ENCODE results near the gene CFDP1. TPM values are rescaled to one million over a fixed set of nuclear protein-coding genes. Genes with fewer than 3 reads are reported as not detected.
A peak's percentile ranks its signal among the peaks of the same experiment; 100 is the strongest.

The CFDP1 gene
- total RNA-seq, 1 donor from 2014 or later, result 59.7 TPM

DNA sequence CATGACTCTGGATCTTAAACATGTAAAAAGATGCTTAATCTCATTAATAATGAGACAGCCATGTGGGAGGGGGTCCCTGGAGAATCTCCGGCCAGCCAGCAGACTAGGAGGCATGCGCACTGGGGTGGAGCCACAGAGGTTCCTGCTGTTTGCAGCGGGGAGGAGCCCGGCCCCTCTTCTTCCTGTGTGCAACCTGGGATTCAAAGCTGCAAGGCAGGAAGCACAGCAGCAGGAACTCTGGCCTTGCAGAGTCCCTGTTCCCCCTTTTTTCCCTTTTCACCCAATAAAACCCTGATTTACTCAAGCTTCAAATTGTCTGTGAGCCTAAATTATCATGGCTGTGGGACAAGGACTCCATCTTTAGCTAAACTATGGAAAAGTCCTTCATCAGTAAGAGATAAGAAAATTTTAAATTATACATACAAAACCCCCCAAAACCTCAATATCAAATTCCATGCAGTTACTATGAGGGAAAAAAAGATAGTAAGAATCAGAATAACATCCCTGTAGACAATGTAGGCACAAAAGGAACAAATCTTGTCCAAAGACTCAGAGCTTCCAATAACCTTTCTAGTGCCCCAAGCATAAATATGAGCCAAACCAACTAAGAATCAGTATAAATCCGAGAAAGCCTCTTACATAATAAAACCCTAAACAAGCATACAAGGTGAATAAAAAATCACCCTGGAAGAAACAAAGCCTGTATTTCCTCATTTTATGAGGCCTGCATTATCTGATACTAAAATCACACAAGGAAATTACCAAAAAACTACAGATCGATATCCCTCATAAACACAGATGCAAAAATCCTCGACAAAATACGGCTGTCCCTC lies 12.1 kb downstream of the CFDP1 start:
- TF ChIP-seq, protein P1, sequence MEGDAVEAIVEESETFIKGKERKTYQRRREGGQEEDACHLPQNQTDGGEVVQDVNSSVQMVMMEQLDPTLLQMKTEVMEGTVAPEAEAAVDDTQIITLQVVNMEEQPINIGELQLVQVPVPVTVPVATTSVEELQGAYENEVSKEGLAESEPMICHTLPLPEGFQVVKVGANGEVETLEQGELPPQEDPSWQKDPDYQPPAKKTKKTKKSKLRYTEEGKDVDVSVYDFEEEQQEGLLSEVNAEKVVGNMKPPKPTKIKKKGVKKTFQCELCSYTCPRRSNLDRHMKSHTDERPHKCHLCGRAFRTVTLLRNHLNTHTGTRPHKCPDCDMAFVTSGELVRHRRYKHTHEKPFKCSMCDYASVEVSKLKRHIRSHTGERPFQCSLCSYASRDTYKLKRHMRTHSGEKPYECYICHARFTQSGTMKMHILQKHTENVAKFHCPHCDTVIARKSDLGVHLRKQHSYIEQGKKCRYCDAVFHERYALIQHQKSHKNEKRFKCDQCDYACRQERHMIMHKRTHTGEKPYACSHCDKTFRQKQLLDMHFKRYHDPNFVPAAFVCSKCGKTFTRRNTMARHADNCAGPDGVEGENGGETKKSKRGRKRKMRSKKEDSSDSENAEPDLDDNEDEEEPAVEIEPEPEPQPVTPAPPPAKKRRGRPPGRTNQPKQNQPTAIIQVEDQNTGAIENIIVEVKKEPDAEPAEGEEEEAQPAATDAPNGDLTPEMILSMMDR (IDR thresholded peaks at IDR 0.05; ENCODE audit: insufficient read depth, low read length, poor library complexity, severe bottlenecking), result no peak
- peak overlapping the region; percentile 5 for H3K4me3 ChIP-seq (ENCODE audit: low read depth, low read length)
- H3K36me3 ChIP-seq (ENCODE audit: control insufficient read depth, insufficient read depth, low read length), result no peaks in the 10 kb centered on the region
- no peaks in the 10 kb centered on the region for H3K27me3 ChIP-seq (ENCODE audit: control insufficient read depth, insufficient read depth, low read length)
- DNase-seq (ENCODE audit: low read depth), result no peak

DNA sequence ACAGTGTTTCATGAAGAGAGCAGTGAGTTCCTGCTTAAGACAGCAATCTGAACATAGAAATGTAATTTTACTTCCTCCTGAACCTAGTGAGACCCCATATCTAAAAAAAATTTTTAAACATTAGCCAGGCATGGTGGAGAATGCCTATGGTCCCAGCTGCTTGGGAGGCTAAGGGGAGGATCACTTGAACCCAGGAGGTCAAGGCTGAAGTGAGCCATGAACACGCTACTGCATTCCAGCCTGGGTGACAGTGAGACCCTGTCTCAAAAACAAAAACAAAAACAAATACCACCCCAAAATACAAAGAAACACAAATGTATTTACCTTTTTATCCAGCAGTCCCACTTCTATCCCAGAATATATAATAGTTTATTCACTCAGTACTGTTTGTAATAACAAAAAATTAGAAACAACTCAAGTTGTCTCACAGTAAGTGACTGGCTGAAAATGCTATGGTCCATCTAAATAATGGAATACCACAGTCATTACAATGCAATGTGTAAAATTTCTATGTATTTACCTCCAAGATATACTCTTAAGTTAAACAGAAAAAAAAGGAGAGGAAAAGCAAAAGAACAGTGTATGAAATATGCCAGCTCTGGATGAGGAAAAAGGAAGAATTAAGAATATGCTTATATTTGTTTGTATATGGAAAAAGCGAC lies 16.3 kb downstream of the CFDP1 start:
- Histone ChIP-seq H3K36me3 (ENCODE audit: control insufficient read depth, insufficient read depth, low read length) (peaks cover 1% of the 10 kb centered on the region), H3K4me3 (ENCODE audit: low read depth, low read length) (no peak overlapping the region), H3K27me3 (ENCODE audit: control insufficient read depth, insufficient read depth, low read length) (no peaks in the 10 kb centered on the region)
- no peak for DNase-seq (ENCODE audit: low read depth)
- TF ChIP-seq, protein P1 (IDR thresholded peaks at IDR 0.05; ENCODE audit: insufficient read depth, low read length, poor library complexity, severe bottlenecking), result no peak

DNA sequence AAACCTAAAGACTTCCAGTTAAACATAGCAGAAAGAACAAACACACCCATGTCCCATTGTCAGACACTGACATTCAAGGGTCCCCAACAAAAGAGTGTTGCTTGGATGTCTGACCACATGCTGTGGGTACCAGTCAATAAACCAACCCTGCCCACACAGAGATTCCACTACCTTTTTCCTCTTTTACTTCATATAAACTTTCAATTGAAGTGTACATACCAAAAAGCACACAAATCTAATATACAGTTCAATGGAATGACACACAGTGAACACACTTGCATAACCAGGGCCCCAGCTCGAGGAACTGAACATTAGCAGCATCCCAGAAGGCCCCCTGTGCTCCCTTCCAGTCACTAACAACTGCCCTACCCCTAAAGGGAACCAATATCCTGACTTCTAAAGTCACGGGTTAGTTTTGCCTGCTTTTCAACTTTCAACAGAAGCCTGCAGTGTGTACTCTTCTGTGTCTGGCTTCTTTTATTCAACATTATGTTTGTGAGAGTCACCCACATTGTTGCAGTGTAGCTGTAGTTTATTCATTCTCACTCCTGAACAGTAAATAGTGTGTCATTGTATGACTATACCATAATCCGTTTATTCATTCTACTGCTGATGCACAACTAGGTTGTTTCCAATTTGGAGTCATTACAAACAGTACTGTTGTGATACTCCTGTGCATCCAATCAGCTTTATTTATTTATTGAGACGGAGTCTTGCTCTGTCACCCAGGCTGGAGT lies 18.0 kb downstream of the CFDP1 start:
- Histone ChIP-seq H3K4me3 (ENCODE audit: low read depth, low read length) (no peak overlapping the region), H3K36me3 (ENCODE audit: control insufficient read depth, insufficient read depth, low read length) (peaks cover 1% of the 10 kb centered on the region), H3K27me3 (ENCODE audit: control insufficient read depth, insufficient read depth, low read length) (no peaks in the 10 kb centered on the region)
- TF ChIP-seq, protein P1 (IDR thresholded peaks at IDR 0.05; ENCODE audit: insufficient read depth, low read length, poor library complexity, severe bottlenecking), result no peak
- no peak for DNase-seq (ENCODE audit: low read depth)

DNA sequence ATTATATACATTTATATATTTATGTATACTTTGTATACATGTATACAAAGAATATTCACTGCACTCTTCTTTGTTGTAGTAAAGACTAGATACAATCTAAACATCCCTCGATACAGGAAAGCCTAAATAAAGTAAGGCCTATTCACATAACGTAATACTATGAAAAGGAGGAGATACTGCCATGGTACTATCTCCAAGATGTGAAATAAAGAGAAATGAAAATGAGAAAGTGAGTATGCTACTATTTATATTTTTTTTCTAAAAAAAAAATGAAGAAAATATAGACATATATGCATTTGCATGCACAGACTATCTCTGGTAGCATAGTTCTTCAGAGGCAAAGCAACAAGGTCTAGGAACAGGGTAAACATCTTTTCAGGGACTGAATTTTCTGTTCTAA lies 19.4 kb downstream of the CFDP1 start:
- H3K4me3 ChIP-seq (ENCODE audit: low read depth, low read length), result no peak overlapping the region
- no peaks in the 10 kb centered on the region for H3K27me3 ChIP-seq (ENCODE audit: control insufficient read depth, insufficient read depth, low read length)
- TF ChIP-seq, protein P1 (IDR thresholded peaks at IDR 0.05; ENCODE audit: insufficient read depth, low read length, poor library complexity, severe bottlenecking), result no peak
- no peak for DNase-seq (ENCODE audit: low read depth)
- peaks cover 1% of the 10 kb centered on the region for H3K36me3 ChIP-seq (ENCODE audit: control insufficient read depth, insufficient read depth, low read length)

DNA sequence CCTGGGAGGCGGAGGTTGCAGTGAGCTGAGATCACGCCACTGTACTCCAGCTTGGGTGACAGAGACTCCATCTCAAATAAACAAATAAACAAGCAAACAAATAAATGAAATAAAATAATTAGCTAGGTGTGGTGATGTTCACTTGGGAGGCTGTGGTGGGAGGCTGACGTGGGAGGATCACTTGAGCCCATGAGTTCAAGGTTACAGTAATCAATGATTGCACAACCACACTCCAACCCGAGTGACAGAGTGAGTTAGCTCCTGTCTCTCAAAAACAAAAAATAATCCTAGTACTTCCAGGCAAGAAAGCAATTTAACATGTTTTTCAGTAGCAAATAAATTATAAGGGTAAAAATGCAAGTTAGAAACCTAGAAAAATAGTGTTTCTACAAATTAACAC lies 26.4 kb downstream of the CFDP1 start:
- TF ChIP-seq, protein P1 (IDR thresholded peaks at IDR 0.05; ENCODE audit: insufficient read depth, low read length, poor library complexity, severe bottlenecking), result no peak
- no peaks in the 10 kb centered on the region for H3K36me3 ChIP-seq (ENCODE audit: control insufficient read depth, insufficient read depth, low read length)
- no peak for DNase-seq (ENCODE audit: low read depth)
- no peaks in the 10 kb centered on the region for H3K27me3 ChIP-seq (ENCODE audit: control insufficient read depth, insufficient read depth, low read length)
- no peak overlapping the region for H3K4me3 ChIP-seq (ENCODE audit: low read depth, low read length)

Measured in kidney epithelial cell (primary cell).